ENCODE results near the gene C9.
"Not testable (repeated sequence)": the region's sequence is repeated elsewhere in the genome, so short reads cannot be mapped to it uniquely, and the experiment has no call there.

Gene C9

GRCh38 chr5:39370555-39371366 is 6.5 kb upstream of the C9 start:
- DNase-seq: no peak

- no peak for DNase-seq
Observed at GRCh38 chr5:39369123-39369815, 5.0 kb upstream of the C9 start.

GRCh38 chr5:39368116-39368515 is 3.8 kb upstream of the C9 start:
- no peak for DNase-seq

GRCh38 chr5:39367711-39368110 is 3.4 kb upstream of the C9 start:
- DNase-seq: no peak

GRCh38 chr5:39363217-39363616 is 1.1 kb downstream of the C9 start:
- no peak for DNase-seq

- no peak for DNase-seq
Observed at GRCh38 chr5:39362646-39363045, 1.6 kb downstream of the C9 start.

- DNase-seq: no peak
Observed at GRCh38 chr5:39361306-39361705, 3.0 kb downstream of the C9 start.

- no peak for DNase-seq
Observed at GRCh38 chr5:39360471-39361111, 3.7 kb downstream of the C9 start.

GRCh38 chr5:39356263-39356662 is 8.0 kb downstream of the C9 start:
- no peak for DNase-seq

GRCh38 chr5:39355324-39355723 is 9.0 kb downstream of the C9 start:
- DNase-seq: no peak

- DNase-seq: no peak
Observed at GRCh38 chr5:39353717-39354399, 10.4 kb downstream of the C9 start.

GRCh38 chr5:39352951-39353350 is 11.3 kb downstream of the C9 start:
- no peak for DNase-seq

- DNase-seq: no peak
Observed at GRCh38 chr5:39352170-39352569, 12.1 kb downstream of the C9 start.

GRCh38 chr5:39349484-39349883 is 14.8 kb downstream of the C9 start:
- no peak for DNase-seq

GRCh38 chr5:39342460-39342859 is 21.8 kb downstream of the C9 start:
- DNase-seq: no peak

GRCh38 chr5:39341896-39342295 is 22.4 kb downstream of the C9 start:
- DNase-seq: no peak

GRCh38 chr5:39340506-39340905 is 23.8 kb downstream of the C9 start:
- no peak for DNase-seq

GRCh38 chr5:39337252-39337915 is 26.9 kb downstream of the C9 start:
- no peak for DNase-seq

- not testable (repeated sequence) for DNase-seq
Observed at GRCh38 chr5:39334296-39334695, 30.0 kb downstream of the C9 start.

GRCh38 chr5:39333104-39333503 is 31.2 kb downstream of the C9 start:
- no peak for DNase-seq

GRCh38 chr5:39331861-39332381 is 32.4 kb downstream of the C9 start:
- no peak for DNase-seq

- DNase-seq: no peak
Observed at GRCh38 chr5:39328731-39329130, 35.6 kb downstream of the C9 start.

GRCh38 chr5:39323542-39323941 is 40.8 kb downstream of the C9 start:
- DNase-seq: no peak
